ENCODE results near the gene ARL1.

- TF ChIP-seq POLR2A (IDR thresholded peaks at IDR 0.05) (no peak), CTCF (IDR thresholded peaks at IDR 0.05) (no peak), POLR2AphosphoS5 (IDR thresholded peaks at IDR 0.05) (no peak)
Observed at GRCh38 chr12:101356794-101357193, 50.8 kb downstream of the ARL1 start.

All from breast epithelium (tissue), 3 donors.